ENCODE measurements around the gene AREL1.

- no peak for TF ChIP-seq POLR2A (IDR thresholded peaks at IDR 0.05)
- TF ChIP-seq CTCF (IDR thresholded peaks at IDR 0.05) = no peak
These were observed 90.6 kb downstream of the AREL1 start for GRCh38 chr14:74622257-74622656.

All from testis (tissue), 2 donors.